Tibial nerve (tissue), 4 donors: ENCODE results near the gene APOB. TPM values are rescaled to one million over a fixed set of nuclear protein-coding genes. Genes with fewer than 3 reads are reported as not detected.
A peak's percentile ranks its signal among the peaks of the same experiment; 100 is the strongest.

ENCODE experiments used
- DNase-seq, 2 donors: peaks; one replicate each; pipeline ENCODE4 v3.0.0-alpha.2; 2019; ENCODE audit warnings: low spot score in 2 of 2
- H3K27ac ChIP-seq, 4 donors: fragments of 200-600 bp; sonication (generic) in 3 of 4; one replicate each; pipeline ENCODE4 v1.5.1; 2017 to 2019; ENCODE audit warnings: mild to moderate bottlenecking in 1 of 4
- H3K27me3 ChIP-seq, 2 donors: fragments of 200-600 bp; sonication (generic) in 1 of 2; one replicate each; pipeline versions ENCODE4 v1.5.1 to v1.6.0; 2017 to 2019
- H3K36me3 ChIP-seq, 3 donors: fragments of 200-600 bp; sonication (generic); one replicate each; pipeline ENCODE4 v1.5.1; 2018 to 2019
- H3K4me1 ChIP-seq, 4 donors: fragments of 200-600 bp; sonication (generic) in 3 of 4; one replicate each; pipeline ENCODE4 v1.5.1; 2017 to 2019
- H3K4me3 ChIP-seq, 4 donors: fragments of 200-600 bp; sonication (generic) in 3 of 4; one replicate each; pipeline ENCODE4 v1.5.1; 2017 to 2019; ENCODE audit warnings: mild to moderate bottlenecking in 1 of 4, moderate library complexity in 1 of 4
- H3K9me3 ChIP-seq, 4 donors: fragments of 200-600 bp; sonication (generic) in 3 of 4; one replicate each; pipeline ENCODE4 v1.5.1; 2017 to 2019
- CTCF ChIP-seq, 5 experiments: fragments of 200-600 bp in 3 of 5; fragments of 450-650 bp in 2 of 5; sonication (generic) in 3 of 5; IDR thresholded peaks; one replicate each; pipeline ENCODE4 v1.5.1; 2016 to 2019; ENCODE audit warnings: antibody characterized with exemption in 5 of 5, mild to moderate bottlenecking in 3 of 5, moderate library complexity in 2 of 5
- EP300 ChIP-seq, 2 donors: sonication (generic); formaldehyde crosslinking; IDR thresholded peaks; one replicate each; pipeline ENCODE4 v1.6.1; 2017; ENCODE audit warnings: antibody characterized with exemption in 2 of 2, mild to moderate bottlenecking in 1 of 2
- POLR2A ChIP-seq, 2 donors: fragments of 450-650 bp; IDR thresholded peaks; one replicate each; pipeline ENCODE4 v1.6.1; 2017; ENCODE audit warnings: antibody characterized with exemption in 2 of 2, mild to moderate bottlenecking in 2 of 2, moderate library complexity in 2 of 2
- WGBS, 2 donors: methylation state at CpG; one replicate each; pipeline ENCODE4 v1.1.5; 2018; 5-methylcytosine and 5-hydroxymethylcytosine counted together
- total RNA-seq, 4 donors: library from RNA; depleted of rRNA; stranded (reverse); fragments of >200 nt; gene quantifications; one replicate each; pipeline ENCODE4 v1.1.0, GENCODE V29; 2016

The APOB gene
- total RNA-seq: 1 to 10 TPM; 2.1 to 4.2 (median 2.9) TPM

- WGBS, 2 donors: 54 to 69% methylated on average over 23 to 40 of the region's 51 CpGs
- H3K27me3 ChIP-seq: no peaks in the 10 kb centered on the region
- TF ChIP-seq EP300 (IDR thresholded peaks at IDR 0.05) (no peak), CTCF (IDR thresholded peaks at IDR 0.05) (no peak), POLR2A (IDR thresholded peaks at IDR 0.05) (no peak)
- H3K36me3 ChIP-seq: no peaks in the 10 kb centered on the region
- DNase-seq: no peak
- peak within 1 kb of the TSS in 3 of 4 donors; percentile 2 to 27 (median 19) for H3K4me3 ChIP-seq
- peaks cover 0 to 34% (median 10%) of the 10 kb centered on the region in 4 donors for H3K4me1 ChIP-seq
- no peaks in the 10 kb centered on the region for H3K9me3 ChIP-seq
- peak within 1 kb of the TSS in 2 of 4 donors; percentile 24 to 70 for H3K27ac ChIP-seq
Measured at GRCh38 chr2:21043744-21044532, at the start of gene APOB. Gene APOB, minus strand, starts transcription at chr2:21044073. Its CDS starts 128 bp downstream, at chr2:21043945.

GRCh38 chr2:21092308-21092869 lies 48.5 kb upstream of the APOB start:
- Histone ChIP-seq H3K4me1 (no peaks in the 10 kb centered on the region), H3K27ac (no peak overlapping the region), H3K4me3 (no peak overlapping the region), H3K9me3 (no peaks in the 10 kb centered on the region), H3K27me3 (no peaks in the 10 kb centered on the region), H3K36me3 (no peaks in the 10 kb centered on the region)
- 70 to 71% methylated on average over 3 of the region's 3 CpGs for WGBS, 2 donors
- no peak for TF ChIP-seq CTCF (IDR thresholded peaks at IDR 0.05)
- no peak for TF ChIP-seq POLR2A (IDR thresholded peaks at IDR 0.05)
- TF ChIP-seq EP300 (IDR thresholded peaks at IDR 0.05): no peak
- DNase-seq: no peak

- H3K9me3 ChIP-seq: peaks cover 0 to 5% (median 1%) of the 10 kb centered on the region in 4 donors
- no peak overlapping the region for H3K27ac ChIP-seq
- TF ChIP-seq EP300 (IDR thresholded peaks at IDR 0.05) (no peak), CTCF (IDR thresholded peaks at IDR 0.05) (no peak)
- H3K27me3 ChIP-seq: no peaks in the 10 kb centered on the region
- no peaks in the 10 kb centered on the region for H3K4me1 ChIP-seq
- H3K36me3 ChIP-seq: no peaks in the 10 kb centered on the region
- 52 to 58% methylated on average over 4 of the region's 4 CpGs for WGBS, 2 donors
- no peak for DNase-seq
- no peak overlapping the region for H3K4me3 ChIP-seq
Measured at GRCh38 chr2:21084401-21084800, 40.5 kb upstream of the APOB start.

- Histone ChIP-seq H3K27me3 (no peaks in the 10 kb centered on the region), H3K4me1 (no peaks in the 10 kb centered on the region), H3K4me3 (no peak overlapping the region), H3K9me3 (peaks cover 0 to 12% (median 4%) of the 10 kb centered on the region in 4 donors), H3K27ac (no peak overlapping the region), H3K36me3 (no peaks in the 10 kb centered on the region)
- 96 to 97% methylated on average over 1 of the region's 1 CpG for WGBS, 2 donors
- DNase-seq: no peak
- no peak for TF ChIP-seq EP300 (IDR thresholded peaks at IDR 0.05)
- TF ChIP-seq CTCF (IDR thresholded peaks at IDR 0.05): no peak
- TF ChIP-seq POLR2A (IDR thresholded peaks at IDR 0.05): no peak
Measured at GRCh38 chr2:21083482-21083881, 39.6 kb upstream of the APOB start.

GRCh38 chr2:21078296-21078695 lies 34.4 kb upstream of the APOB start:
- no peak for TF ChIP-seq EP300 (IDR thresholded peaks at IDR 0.05)
- Histone ChIP-seq H3K4me3 (no peak overlapping the region), H3K27me3 (no peaks in the 10 kb centered on the region), H3K36me3 (no peaks in the 10 kb centered on the region), H3K9me3 (peaks cover 0 to 13% (median 4%) of the 10 kb centered on the region in 4 donors), H3K27ac (no peak overlapping the region), H3K4me1 (no peaks in the 10 kb centered on the region)
- DNase-seq: no peak
- WGBS, 2 donors: 60 to 78% methylated on average over 1 of the region's 1 CpG
